Kidney glomerular epithelial cell (primary cell): ENCODE results near the gene SQOR.
A peak's percentile ranks its signal among the peaks of the same experiment; 100 is the strongest.
"Not testable (repeated sequence)": the region's sequence is repeated elsewhere in the genome, so short reads cannot be mapped to it uniquely, and the experiment has no call there.

Source experiments
- DNase-seq: peaks from one replicate; lab custom pipeline; 2025; lab: John Stamatoyannopoulos, UW

SQOR gene

DNA sequence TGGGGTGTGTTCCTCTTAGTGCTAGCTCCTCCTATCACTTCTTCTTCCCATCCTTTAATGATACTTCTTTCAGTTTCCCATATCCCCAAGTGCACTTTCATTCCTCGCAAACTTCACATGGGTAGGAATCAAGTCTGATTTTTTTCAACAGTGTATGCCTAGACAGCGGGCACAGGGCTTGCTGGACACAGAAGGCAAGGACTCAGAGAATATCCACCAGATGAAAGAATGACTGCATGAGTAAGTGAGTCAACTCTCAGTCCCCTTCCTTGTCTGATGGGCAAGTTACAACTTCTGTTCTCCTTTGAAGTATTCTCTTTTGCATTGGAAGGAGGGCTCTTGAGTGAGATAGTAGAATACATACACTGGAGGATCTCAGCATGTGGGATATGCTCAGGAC, 3.1 kb upstream of the SQOR start:
- peak; percentile 72 for DNase-seq

DNA sequence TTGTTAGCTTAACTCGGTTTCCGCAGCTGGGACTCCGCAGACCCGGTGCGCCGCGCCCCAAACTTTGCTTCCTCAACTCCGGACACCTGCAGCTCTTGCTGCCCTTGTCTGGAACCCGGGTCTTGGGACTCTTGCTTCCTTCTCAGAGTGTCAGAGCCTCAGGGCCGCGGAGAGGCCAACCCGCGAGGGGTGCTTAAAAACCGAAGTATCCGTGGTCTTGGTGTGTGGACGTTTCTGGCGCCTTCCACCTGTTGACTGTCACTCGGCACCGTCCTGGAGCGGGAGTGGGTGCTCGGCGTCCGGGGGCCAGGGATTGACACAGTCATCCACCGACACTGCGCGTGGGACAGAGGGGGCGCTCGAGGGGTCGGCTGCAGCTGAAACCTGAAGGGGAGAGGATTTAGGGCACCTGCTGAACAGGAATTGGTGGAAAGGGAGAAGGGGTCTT, 386 bp downstream of the SQOR start:
- DNase-seq, result peak; percentile 74

DNA sequence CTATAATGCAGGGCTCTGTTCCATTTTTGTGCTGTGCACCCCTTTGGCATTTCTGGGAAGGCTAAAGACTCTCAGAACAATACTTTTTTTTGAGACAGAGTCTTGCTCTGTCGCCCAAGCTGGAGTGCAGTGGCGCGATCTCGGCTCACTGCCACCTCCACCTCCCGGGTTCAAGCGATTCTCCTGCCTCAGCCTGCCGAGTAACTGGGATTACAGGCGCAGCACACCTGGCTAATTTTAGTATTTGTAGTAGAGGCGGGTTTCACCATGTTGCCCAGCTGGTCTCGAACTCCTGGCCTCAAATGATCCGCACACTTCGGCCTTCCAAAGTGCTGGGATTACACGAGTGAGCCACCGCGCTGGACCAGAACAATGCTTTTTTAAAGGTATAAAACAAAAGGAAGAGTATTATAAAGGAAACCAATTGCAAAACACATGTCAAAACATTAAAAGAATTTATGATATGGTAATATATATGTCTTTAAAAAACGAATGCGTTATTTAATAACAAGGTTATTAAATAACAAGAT, 999 bp downstream of the SQOR start:
- no peak for DNase-seq

DNA sequence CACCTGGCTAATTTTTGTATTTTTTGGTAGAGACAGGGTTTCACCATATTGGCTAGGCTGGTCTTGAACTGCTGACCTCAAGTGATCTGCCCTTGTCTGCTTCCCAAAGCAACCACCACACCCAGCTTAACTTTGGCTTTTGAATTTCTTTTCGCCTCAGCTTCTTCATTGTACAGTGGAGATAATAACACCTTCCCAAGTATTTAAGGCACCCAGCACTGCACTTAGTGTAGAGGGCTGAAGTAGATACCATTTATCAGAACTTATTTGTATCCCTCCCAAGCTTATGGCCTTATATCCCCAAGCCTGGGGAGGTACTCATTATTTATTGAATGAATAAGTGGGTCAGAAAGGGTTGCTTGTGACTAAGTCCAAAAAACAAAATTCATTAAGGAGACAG, 2.3 kb downstream of the SQOR start:
- DNase-seq, result no peak

DNA sequence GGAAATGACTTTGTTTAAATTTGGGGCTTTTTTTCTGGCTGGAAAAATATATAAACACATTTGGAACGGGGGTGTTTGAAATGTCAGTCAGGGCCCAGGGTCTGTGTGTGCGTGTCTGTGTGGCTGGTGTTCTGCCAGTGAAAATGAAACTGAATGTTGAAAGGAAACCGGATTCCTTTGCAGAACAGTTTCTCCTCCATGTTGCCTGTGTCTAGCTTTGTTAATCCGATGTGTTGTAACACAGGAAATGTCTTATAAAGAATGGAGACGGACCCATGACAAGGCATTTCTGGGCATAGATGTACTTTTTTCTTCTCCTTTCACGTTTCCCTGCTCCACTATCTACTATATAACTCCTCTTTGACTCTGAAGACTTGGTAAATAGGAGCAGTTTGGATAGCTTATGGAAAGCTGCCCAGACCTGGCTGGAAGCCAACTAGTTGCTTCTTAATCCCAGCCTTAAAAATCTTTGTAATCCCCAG, 2.8 kb downstream of the SQOR start:
- DNase-seq, result peak; percentile 56

DNA sequence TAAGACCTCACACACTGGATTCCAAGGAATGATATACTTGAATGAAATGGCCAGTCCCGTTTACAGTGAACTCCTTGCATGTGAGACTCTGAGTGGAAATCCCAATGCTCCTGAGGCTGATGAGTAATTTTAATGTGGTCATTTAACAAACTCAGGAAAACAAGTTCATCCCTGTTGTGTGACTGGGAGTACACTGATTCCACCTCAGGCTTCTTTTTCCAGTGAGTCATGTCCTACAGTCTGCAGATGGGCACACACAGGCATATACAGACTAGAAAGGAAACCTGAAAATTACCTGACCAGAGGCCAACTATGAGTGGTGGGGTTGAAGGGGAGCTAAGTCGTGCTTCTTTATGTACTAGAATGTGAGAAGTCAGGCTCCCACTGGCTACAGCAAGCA, 5.8 kb downstream of the SQOR start:
- peak; percentile 89 for DNase-seq

DNA sequence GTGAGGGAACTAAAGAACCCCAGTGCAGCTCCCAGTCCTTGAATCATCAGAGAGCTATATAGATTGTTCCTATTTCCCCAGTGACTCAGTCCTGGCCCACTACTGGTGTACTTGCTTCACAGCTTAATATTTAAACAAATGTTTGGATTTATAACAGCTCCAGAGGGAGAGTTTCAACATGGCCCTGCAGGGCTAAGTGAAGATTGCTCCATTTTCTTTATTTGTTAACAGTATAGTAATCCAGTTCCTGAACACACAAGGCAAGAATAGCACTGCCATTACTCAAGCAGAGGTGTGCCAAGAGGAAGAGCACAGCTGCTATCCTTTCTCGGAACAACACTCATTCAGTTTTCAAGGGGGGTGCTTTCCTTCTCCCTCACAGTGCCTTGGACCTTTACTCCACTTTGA, 6.5 kb downstream of the SQOR start:
- DNase-seq, result peak; percentile 87

DNA sequence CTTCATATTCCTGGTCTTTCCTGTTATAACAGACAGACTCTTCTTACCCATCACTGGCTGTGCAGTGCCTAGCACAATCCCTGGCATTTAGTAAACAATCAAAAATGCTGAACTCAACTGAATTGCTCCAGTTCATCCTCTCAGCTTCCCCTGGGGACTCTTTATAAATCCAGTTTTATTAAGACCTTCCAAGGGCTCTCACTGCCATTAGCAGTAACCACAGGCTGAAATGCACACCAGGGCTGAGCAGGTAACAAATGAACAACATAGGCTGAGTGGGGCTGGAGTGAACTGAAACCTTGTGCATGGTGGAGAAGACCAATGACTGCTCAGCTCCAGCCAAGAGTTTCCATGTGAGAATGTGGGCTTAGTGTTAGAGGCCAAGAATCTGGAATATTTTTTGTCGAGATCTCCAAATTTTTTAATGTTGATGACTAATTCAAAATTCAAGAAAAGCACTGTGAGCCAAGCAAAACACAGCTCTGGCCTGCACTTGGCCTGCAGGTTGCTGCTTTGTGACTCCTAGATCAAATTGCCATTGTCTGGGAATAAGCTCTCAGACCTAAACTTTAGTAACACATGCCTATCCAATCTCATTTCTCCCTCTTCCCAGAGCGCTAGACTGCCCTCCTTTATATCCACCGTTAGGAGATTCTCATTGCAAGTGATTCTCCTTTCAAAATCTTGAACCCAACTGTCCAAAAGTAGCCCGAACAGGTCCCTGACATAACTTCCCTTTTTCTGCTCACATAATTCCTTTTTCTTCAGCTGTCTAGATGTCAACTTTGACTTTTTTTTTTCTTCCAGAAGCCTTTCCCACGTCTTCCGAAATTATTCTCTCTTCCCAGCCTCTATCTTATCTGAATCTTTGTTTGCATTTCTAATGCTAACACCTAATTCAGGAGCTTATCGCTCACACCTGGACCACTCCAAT, 7.4 kb downstream of the SQOR start:
- peak; percentile 43 for DNase-seq

DNA sequence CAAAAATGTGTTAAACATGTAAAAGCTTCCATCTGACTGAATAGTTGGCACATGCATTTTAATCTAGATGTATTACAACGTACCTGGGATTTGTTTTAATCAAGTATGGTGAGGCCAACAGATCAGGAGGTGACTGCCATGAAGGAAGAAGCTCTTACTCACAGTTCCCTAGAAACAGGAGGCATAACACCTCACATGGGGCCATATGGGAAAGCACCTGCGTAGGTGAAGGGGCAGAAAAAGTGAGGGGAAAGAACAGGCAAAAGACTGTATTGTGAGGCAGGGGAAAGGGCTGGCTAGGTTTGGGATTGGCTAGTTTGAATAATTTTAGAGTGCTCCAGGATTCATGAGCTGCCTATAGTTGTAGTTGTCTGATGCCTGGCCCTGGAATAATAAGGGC, 9.6 kb downstream of the SQOR start:
- no peak for DNase-seq

DNA sequence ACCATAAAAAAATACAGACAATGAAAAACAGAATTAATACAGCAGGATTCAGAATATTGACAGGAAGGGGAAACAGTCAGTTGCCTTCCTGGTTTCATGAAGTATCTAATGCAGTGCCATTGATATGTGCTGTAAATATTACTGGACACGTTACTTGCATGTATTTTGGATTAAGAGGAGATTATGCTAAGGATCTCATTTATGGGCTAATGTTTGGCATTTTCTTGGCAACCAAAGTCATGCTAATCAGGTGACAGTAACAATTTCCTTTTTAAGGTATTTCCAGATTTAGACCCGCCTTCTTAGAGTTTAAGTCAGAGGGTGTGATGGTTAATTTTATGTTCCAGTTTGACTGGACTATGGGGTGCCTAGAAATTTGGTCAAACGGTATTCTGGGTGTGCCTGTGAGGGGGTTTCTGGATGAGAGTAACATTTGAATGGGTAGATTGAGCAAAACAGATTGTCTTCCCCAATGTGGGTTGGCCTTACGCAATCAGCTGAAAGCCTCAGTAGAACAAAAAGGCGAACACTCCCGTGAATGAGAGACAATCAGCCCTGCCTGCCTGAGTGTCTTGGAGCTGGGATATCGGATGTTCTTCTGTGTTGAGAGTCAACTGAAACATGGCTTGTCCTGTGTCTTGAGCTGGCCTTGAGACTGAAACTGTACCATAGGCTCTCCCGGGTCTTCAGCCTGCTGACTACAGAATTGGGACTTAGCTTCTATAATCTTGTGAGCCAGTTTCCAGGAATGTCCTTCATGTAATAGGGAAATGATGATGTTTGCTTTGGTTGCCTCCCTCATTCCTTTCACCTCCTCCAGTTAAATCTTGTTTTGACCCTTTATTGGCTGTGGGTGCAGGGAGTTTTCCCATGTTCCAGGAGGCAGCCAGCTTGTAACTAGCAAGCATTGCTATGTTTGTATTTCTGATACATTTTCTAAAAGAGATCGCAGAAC, 10.5 kb downstream of the SQOR start:
- peak; percentile 78 for DNase-seq

DNA sequence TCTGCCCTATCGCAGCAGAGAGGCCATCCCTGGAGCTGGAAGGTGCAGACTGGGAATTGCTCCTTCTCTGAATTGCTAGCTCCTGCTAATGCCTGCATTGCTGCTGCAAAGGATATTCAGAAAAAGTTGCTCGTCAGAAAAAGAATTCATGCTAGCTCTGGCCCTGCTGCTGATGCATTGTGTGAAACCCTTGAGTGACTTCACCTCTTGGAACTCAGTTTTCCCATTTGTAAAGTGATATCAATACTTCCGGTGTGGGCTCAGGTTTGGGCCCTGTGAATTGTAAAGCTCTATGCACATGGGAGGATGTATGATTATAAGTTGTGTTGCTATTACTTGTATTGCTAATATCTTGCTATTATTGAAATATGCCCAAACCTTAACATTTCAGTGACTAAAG, 11.4 kb downstream of the SQOR start:
- peak; percentile 51 for DNase-seq

DNA sequence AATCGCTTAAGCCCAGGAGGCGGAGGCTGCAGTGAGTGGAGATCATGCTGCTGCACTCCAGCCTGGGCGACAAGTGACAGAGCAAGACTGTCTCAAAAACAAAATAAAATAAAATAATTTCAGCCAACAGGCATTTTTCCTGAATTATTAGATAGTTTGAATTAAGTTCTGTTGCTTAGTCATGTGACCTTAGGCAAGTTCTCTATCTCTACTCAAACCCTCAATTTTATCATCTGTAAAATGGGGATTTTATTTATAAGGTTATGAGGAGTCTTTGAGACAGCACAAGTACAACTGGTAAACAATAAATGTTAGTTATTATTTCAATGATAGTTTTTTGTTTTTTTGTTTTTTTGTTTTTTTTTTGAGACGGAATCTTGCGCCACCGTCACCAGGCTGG, 13.0 kb downstream of the SQOR start:
- DNase-seq, result no peak

DNA sequence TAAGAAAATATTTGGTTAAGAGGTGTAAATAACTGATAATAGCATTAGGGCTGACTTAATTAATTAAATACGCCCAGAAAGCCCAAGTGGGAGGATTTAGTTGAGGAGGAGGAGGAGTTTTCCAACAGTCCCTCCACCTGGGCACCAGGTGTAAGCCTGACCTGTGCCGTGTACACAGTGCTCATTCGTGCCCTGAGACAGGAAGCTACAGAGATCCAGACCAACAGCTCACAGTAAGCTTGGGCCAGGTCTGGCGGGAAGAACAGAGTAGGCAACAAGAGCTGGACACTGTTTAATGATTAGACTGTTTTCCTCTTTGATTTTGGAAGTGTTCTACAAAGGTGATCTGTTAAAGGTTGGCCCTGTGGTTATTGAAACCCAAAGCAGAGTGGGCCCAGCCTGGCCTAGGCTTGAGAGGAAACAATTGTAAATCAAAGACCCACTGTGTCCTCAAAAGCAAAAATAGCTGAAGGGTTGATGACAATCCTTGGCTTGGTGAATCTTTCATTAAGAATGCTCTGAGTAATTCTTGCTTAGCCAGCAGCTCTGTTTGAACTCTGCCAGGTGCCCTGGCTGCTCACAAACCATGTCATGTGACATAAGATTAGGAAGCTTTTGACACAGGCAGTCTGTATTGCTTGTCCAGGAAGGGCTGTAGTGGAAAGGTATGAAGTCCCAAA, 13.8 kb downstream of the SQOR start:
- peak; percentile 86 for DNase-seq

DNA sequence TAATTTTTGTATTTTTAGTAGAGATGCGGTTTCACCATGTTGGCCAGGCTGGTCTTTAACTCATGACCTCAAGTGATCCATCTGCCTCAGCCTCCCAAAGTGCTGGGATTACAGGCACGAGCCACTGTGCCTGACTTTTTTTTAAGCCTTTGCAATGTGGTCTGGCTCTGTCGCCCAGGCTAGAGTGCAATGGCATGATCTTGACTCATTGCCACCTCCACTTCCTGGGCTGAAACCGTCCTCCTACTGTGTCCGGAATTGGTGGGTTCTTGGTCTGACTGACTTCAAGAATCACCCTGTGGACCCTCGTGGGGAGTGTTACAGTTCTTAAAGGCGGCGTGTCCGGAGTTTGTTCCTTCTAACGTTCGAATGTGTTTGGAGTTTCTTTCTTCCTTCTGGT, 15.2 kb downstream of the SQOR start:
- DNase-seq, result not testable (repeated sequence)

DNA sequence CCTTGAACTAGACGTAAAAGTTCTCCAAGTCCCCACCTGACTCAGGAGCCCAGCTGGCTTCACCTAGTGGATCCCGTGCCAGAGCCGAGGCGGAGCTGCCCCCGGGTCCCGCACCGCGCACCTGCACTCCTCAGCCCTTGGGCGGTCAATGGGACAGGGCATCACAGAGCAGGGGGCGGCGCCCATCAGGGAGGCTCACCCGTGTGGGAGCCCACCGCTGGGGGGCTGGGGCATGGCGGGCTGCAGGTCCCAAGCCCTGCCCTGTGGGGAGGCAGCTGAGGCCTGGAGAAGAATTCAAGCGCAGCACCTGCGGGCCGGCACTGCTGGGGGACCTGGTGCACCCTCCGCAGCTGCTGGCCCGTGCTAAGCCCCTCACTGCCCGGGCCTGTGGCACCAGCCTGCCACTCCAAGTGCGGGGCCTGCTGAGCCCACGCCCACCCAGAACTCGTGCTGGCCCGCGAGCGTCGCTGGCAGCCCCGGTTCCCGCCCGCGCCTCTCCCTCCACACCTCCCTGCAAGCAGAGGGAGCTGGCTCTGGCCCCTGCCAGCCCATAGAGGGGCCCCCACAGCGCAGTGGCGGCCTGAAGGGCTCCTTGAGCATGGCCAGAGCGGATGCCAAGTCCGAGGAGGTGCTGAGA, 16.2 kb downstream of the SQOR start:
- DNase-seq, result no peak

DNA sequence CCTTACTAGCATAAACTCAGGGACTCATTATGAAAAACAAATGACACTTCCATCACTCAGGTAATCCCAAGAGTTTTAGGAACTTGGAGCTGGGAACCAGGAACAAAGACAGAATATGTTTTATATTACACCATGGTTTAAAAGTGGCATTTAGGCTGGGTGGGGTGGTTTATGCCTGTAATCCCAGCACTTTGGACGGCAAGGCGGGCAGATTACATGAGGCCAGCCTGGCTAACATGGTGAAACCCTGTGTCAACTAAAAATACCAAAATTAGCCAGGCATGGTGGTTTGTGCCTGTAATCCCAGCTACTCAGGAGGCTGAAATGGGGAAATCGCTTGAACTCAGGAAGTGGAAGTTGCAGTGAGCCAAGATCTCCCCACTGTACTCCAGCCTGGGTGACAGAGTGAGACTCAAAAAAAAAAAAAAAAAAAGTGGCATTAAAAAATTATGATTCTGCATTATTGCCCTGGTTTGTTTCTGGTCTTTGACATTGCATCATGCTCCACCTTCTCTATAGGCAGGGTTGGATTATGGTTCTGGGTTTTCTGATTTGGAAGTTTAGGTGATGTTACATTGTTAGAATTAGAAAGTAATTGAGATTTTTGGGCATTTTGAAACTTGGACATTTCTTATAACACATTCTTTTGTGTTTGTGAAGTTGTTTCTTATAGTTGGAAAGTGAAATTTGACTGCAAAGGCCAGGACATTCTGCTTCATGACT, 19.0 kb downstream of the SQOR start:
- no peak for DNase-seq

DNA sequence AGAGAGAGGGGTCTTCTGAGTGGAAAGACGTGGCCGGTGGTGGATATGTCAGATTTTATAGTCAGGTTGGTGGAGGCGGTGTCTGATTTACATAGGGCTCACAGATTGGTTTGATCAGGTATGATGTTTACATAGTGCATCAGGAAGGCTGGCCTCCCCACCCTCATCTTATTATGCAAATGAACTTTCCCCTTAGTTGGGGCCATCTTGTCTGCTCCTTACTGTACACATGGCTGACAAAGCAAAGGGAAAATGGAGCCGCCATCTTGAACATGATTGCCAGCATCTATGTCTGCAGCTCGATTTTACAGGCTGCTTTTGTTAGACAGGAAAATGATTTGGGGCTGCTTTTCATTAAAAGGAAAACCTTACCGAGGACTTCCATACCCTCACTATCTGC, 19.9 kb downstream of the SQOR start:
- no peak for DNase-seq

DNA sequence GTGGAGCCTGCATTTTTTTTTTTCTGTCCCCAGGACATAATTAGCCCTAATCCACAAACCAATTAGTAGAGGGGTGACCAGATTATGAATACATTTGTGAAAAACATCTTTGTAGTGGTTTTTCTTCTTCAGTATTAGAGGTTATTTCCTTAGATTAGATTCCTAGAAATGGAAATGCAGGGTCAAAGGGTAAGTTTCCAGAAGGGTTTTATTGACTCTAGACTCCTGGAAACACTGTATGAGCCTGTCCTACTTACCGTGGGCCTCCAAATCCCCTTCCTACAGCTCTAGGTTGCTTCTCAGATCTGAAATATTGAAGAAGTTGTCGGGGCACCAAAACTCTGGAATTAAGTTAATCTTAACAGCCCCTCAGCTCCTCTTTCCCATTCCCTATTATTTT, 22.4 kb downstream of the SQOR start:
- DNase-seq, result no peak

DNA sequence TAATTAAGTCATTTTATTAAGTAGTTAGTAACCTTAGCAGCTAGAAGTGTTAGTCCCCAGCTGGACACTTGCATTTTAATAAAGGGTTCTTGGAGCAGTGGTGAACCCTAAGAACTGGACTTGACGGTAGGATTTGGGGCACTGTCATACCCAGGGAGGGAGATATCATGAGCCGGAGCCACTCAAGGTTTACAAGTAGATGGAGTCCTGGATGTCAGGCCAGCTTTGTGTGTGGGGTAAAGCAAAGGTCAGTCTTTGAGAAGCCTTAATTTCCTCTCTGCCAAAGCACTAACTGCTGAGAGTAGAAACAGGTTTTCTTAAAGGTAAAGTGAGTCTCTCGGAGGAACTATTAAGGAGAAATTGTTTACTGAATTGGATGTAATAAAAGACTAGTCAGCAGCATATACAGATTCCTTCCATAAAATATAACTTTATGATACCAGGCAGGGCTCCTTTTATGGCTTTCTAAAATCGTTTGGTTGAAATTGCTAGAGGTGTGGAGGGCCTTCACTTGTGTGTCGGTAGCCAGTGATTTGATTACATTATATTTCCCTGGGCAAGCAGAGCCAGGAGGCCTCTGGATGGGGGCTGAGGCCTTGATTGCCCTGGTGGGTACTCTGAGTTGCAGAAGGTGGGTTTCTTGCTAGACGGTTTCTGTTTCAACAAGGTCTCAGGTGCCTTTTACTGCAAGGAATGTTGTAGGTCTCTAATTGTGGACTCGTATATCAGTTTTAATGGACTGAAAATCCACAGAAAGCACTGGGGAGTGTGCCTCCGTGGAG, 23.1 kb downstream of the SQOR start:
- no peak for DNase-seq
